Vagina (tissue), 2 donors: ENCODE measurements around the gene MAL.

Experiments
- CTCF ChIP-seq, 3 experiments: fragments of 450-650 bp in 2 of 3; fragments of 200-600 bp in 1 of 3; sonication (generic) in 1 of 3; IDR thresholded peaks; one replicate each; pipeline ENCODE4 v1.5.1; 2017 to 2019; ENCODE audit warnings: antibody characterized with exemption in 3 of 3, mild to moderate bottlenecking in 2 of 3, moderate library complexity in 2 of 3
- POLR2A ChIP-seq, 2 donors: fragments of 450-650 bp; IDR thresholded peaks; one replicate each; pipeline ENCODE4 v1.6.1; 2017; ENCODE audit warnings: antibody characterized with exemption in 2 of 2, mild to moderate bottlenecking in 2 of 2, moderate library complexity in 2 of 2
- POLR2AphosphoS5 ChIP-seq, 2 donors: sonication (generic); formaldehyde crosslinking; IDR thresholded peaks; one replicate each; pipeline ENCODE4 v1.9.0; 2017; ENCODE audit warnings: antibody characterized with exemption in 2 of 2, mild to moderate bottlenecking in 2 of 2, low read depth in 1 of 2; ENCODE audit not compliant: insufficient read depth in 1 of 2

- TF ChIP-seq CTCF (IDR thresholded peaks at IDR 0.05) (no peak), POLR2A (IDR thresholded peaks at IDR 0.05) (no peak), POLR2AphosphoS5 (IDR thresholded peaks at IDR 0.05; ENCODE audit: insufficient read depth in 1 of 2, low read depth in 1 of 2) (peak in 1 of 2 donors; percentile 32)
Measured at GRCh38 chr2:95025406-95026319, at the start of gene MAL.
